EL (cell line): ENCODE data around the gene CYP4B1.
A peak's percentile ranks its signal among the peaks of the same experiment; 100 is the strongest.
"Not testable (repeated sequence)": the region's sequence is repeated elsewhere in the genome, so short reads cannot be mapped to it uniquely, and the experiment has no call there.

Source experiments
- DNase-seq: peaks from one replicate; pipeline ENCODE4 v3.0.0-alpha.2; 2016

Gene CYP4B1

DNA sequence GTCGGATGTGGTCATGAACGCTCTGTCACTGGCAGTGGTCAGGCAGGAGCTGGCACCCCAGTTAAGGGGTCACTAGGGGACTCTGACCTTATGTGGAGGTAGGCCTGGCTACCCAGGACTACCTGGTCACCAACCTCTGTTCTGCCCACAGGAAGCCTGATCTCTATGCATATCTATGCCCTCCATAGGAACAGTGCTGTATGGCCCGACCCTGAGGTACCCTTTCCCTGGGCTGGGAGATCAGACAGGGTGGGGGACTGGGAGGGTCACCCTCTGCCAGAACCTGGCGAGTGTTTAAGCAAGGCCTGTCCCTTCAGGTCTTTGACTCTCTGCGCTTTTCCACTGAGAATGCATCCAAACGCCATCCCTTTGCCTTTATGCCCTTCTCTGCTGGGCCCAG lies 19.0 kb downstream of the CYP4B1 start:
- no peak for DNase-seq

DNA sequence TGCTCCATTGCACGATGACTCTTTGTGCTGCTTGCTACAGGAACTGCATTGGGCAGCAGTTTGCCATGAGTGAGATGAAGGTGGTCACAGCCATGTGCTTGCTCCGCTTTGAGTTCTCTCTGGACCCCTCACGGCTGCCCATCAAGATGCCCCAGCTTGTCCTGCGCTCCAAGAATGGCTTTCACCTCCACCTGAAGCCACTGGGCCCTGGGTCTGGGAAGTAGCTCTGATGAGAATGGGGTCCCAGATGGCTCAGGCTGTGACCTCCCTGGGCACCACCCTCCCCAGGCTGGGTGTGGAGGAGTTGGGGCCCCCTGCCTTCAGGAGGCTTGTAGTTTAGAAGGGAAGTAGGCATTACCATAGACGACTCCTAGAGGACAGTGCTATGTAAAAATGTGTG lies 19.7 kb downstream of the CYP4B1 start:
- DNase-seq: no peak

DNA sequence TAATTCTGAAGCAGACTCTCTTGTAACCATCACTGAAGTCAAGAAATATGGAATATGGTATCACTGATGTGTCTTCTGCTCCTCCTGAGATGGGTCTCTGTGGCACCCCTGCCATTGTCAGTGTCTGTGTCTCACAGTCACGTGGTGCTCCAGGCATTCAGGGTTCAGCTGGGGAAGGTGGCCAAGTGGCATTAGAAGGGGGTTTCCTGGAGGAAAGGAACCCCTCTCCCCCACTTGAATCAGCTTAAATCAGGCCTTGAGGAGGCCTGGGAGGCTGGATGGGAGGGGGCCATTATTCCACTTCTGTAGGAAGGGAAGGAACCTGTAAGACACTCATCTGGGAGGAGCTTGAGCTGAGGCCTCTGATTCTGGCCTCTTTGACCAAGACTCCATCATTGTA lies 20.5 kb downstream of the CYP4B1 start:
- DNase-seq: no peak

- no peak for DNase-seq
Measured at GRCh38 chr1:46820076-46820475, 21.2 kb downstream of the CYP4B1 start.

- DNase-seq: no peak
Measured at GRCh38 chr1:46820560-46821060, 21.8 kb downstream of the CYP4B1 start.

DNA sequence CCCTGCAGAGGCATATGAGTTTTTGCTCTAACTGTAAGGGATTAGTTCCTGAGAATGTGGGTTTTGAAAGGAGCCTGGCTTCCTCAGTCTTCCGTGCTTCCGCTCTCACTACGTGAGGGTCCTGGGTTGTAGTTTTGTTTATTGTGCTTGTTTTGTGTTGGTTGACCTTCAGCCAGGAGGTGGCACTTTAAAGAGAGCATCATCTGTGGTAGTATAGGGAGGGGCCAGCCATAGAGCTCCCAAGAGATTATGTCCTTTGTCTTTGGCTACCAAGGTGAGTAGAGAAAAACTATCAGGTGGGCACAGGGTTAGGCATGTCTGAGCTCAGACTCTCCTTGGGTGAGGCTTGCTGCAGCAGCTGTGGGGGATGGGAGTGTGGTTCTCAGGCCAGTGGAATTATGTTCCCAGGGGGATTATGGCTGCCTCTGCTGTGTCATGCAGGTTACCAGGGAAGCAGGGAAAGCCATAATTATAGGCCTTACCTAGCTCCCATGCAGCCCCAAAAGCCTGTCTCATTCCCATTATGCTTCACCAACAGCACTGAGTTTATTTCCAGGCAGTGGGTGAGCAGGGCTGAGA lies 23.5 kb downstream of the CYP4B1 start:
- no peak for DNase-seq

DNA sequence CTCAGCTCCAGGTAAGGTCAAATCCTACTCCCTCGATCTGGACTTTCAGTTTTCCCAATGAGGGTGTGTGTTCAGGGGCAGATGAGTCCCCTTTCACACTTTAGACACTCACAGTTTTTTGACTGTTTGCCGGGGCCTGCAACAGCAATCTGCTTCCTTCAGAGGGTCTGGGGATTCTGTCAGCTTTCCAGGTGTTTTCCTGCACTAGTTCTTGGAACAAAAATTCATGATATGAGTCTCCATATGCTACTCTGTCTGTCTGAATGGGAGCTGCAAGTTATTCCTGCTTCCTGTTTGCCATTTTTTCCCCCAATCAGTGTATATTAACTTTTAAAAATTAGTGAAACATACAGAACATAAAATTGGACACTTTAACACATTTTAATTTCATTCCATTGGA lies 24.3 kb downstream of the CYP4B1 start:
- no peak for DNase-seq

DNA sequence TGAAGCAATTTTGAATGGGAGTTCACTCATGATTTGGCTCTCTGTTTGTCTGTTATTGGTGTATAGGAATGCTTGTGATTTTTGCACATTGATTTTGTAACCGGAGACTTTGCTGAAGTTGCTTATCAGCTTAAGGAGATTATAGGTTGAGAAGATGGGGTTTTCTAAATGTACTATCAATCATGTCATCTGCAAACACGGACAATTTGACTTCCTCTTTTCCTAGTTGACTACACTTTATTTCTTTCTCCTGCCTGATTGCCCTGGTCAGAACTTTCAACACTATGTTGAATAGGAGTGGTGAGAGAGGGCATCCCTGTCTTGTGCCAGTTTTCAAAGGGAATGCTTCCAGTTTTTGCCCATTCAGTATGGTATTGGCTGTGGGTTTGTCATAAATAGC lies 28.0 kb downstream of the CYP4B1 start:
- not testable (repeated sequence) for DNase-seq

- no peak for DNase-seq
Measured at GRCh38 chr1:46830665-46831322, 31.9 kb downstream of the CYP4B1 start.

DNA sequence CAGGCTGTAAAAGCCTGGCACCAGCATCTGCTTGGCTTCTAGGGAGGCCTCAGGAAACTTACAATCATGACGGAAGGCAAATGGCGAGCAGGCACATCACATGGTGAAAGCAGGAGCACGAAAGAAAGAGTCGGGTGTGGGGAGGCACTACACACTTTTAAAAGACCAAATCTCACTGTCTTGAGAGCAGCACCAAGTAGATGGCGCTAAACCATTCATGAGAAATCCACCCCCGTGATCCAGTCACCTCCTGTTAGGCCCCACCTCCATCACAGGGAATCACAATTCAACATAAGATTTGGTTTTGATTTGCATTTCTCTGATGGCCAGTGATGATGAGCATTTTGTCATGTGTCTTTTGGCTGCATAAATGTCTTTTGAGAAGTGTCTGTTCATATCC lies 36.6 kb downstream of the CYP4B1 start:
- not testable (repeated sequence) for DNase-seq

GRCh38 chr1:46846386-46846785 lies 47.5 kb downstream of the CYP4B1 start:
- DNase-seq: not testable (repeated sequence)

GRCh38 chr1:46857660-46858065 lies 58.8 kb downstream of the CYP4B1 start:
- peak; percentile 34 for DNase-seq

DNA sequence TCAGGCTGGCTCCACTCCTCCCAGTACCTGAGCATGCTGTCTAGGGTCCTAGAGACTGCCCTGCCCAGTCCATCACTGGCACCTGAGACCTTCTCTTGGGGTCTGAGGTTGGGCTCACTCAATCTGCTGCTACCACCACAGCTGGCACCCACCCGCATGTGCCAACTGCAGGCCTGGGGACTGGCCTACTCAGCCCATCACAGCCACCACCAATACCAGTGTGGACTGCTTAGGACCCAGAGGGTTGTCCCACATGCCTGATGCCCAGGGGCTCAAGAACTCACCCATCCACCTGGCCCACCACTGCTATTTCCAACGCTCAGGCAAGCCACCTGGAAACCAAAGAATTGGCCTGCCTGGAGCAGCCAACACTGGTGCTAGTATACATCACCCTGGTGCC lies 63.5 kb downstream of the CYP4B1 start:
- DNase-seq: no peak
